ENCODE results near the gene DTNBP1.

The DTNBP1 gene

GRCh38 chr6:15675536-15676220 lies 12.8 kb upstream of the DTNBP1 start:
- TF ChIP-seq FOXP2 (optimal IDR thresholded peaks at IDR 0.05; ENCODE audit: borderline replicate concordance, extremely low read depth, extremely low read length, insufficient read depth) (no peak), TAF1 (IDR thresholded peaks at IDR 0.05; ENCODE audit: borderline replicate concordance, insufficient read depth, low read length) (no peak), SIN3A (IDR thresholded peaks at IDR 0.05; ENCODE audit: borderline replicate concordance, insufficient read depth, low read length) (no peak), REST (IDR thresholded peaks at IDR 0.05; ENCODE audit: insufficient read depth in 1 of 2, low read depth in 2 of 2, low read length in 2 of 2) (no peak), POLR2AphosphoS5 (IDR thresholded peaks at IDR 0.05; ENCODE audit: low read depth, low read length) (no peak)

GRCh38 chr6:15674690-15675386 lies 12.0 kb upstream of the DTNBP1 start:
- TF ChIP-seq TAF1 (IDR thresholded peaks at IDR 0.05; ENCODE audit: borderline replicate concordance, insufficient read depth, low read length): no peak
- no peak for TF ChIP-seq POLR2AphosphoS5 (IDR thresholded peaks at IDR 0.05; ENCODE audit: low read depth, low read length)
- no peak for TF ChIP-seq REST (IDR thresholded peaks at IDR 0.05; ENCODE audit: insufficient read depth in 1 of 2, low read depth in 2 of 2, low read length in 2 of 2)
- no peak for TF ChIP-seq FOXP2 (optimal IDR thresholded peaks at IDR 0.05; ENCODE audit: borderline replicate concordance, extremely low read depth, extremely low read length, insufficient read depth)
- no peak for TF ChIP-seq SIN3A (IDR thresholded peaks at IDR 0.05; ENCODE audit: borderline replicate concordance, insufficient read depth, low read length)

GRCh38 chr6:15673666-15674065 lies 10.8 kb upstream of the DTNBP1 start:
- TF ChIP-seq REST (IDR thresholded peaks at IDR 0.05; ENCODE audit: insufficient read depth in 1 of 2, low read depth in 2 of 2, low read length in 2 of 2): no peak
- no peak for TF ChIP-seq POLR2AphosphoS5 (IDR thresholded peaks at IDR 0.05; ENCODE audit: low read depth, low read length)
- no peak for TF ChIP-seq FOXP2 (optimal IDR thresholded peaks at IDR 0.05; ENCODE audit: borderline replicate concordance, extremely low read depth, extremely low read length, insufficient read depth)
- no peak for TF ChIP-seq SIN3A (IDR thresholded peaks at IDR 0.05; ENCODE audit: borderline replicate concordance, insufficient read depth, low read length)
- no peak for TF ChIP-seq TAF1 (IDR thresholded peaks at IDR 0.05; ENCODE audit: borderline replicate concordance, insufficient read depth, low read length)

- TF ChIP-seq REST (IDR thresholded peaks at IDR 0.05; ENCODE audit: insufficient read depth in 1 of 2, low read depth in 2 of 2, low read length in 2 of 2) (no peak), TAF1 (IDR thresholded peaks at IDR 0.05; ENCODE audit: borderline replicate concordance, insufficient read depth, low read length) (no peak), FOXP2 (optimal IDR thresholded peaks at IDR 0.05; ENCODE audit: borderline replicate concordance, extremely low read depth, extremely low read length, insufficient read depth) (no peak), SIN3A (IDR thresholded peaks at IDR 0.05; ENCODE audit: borderline replicate concordance, insufficient read depth, low read length) (no peak), POLR2AphosphoS5 (IDR thresholded peaks at IDR 0.05; ENCODE audit: low read depth, low read length) (no peak)
Observed at GRCh38 chr6:15672818-15673217, 10.0 kb upstream of the DTNBP1 start.

Measured in PFSK-1 (cell line).